ENCODE measurements around the gene CD99.

Gene CD99

DNA sequence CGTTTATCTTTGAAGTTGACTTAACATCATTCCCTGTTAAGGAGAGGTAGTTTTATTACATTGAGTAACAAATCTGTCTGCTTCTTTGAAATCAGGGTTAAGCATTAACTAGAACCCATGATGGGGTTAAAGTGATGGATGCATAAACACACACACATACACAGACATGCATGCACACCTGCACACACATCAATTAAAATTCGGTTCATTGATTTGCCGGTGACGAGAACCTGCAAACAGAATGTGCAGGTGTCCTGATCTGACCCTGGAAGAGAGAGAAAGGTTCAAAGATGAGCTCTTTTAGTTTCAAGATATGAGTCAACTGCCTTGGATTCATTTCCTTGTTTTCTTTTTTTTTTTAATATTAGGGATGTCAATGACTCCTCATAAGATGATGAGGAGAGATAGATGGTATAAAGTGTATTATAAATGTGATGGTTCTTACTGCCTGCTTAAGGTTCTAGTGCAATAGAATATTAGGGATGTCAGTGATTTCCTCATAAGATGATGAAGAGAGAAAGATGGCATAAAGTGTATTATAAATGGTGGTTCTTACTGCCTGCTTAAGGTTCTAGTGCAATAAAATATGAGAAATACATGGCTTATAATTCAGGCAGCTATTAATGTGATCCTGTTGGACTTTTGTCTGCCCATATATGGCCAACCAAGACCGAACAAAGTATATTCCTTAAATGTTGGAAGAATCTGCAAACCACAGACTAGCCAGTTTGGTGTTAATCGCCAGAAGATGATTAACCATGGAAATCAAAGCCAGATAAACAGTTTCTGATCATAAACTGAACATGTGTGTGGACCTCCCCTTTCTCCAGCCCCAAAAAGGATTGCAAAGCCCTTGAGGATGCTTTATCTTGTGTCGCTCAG, 14.1 kb upstream of the CD99 start:
- no peak for DNase-seq (ENCODE audit: low spot score)

DNA sequence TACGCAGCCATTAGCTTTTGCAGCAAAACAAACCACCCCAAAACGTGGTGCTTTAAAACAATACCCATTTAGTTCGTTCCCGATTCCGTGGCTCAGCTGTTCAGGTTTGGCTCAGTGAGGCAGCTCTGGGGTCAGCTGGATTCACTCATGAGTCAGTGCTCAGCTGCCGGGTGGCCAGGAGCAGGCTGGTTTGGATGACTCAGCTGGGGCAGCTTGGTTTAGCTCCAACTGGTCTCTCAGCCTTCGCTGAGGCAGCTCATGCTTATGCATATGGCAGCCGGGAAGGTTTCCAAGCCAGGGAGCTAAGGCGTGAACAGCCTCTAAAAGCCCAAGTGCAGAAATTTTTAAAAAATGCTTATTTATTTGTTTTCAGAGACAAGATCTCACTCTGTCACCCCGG, 13.3 kb upstream of the CD99 start:
- DNase-seq (ENCODE audit: low spot score): no peak

DNA sequence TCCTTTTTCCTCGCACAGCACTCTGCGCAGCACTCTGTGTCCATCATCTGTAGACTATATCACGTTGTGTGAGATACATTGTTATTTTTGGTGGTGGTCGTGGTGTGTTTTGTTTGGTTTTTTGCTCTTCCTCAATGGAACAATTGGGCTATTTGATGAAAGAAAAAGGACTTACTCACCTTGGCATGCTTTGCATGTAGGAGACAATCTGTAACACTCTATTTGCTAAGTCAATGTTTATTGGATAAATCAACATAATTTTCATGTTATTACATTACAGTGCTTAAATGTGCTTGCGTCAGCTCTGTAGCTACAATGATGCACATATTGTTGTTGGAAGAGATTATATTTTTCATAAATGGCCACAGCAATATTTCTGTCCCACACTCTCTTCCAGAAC, 12.5 kb upstream of the CD99 start:
- DNase-seq (ENCODE audit: low spot score): no peak

DNA sequence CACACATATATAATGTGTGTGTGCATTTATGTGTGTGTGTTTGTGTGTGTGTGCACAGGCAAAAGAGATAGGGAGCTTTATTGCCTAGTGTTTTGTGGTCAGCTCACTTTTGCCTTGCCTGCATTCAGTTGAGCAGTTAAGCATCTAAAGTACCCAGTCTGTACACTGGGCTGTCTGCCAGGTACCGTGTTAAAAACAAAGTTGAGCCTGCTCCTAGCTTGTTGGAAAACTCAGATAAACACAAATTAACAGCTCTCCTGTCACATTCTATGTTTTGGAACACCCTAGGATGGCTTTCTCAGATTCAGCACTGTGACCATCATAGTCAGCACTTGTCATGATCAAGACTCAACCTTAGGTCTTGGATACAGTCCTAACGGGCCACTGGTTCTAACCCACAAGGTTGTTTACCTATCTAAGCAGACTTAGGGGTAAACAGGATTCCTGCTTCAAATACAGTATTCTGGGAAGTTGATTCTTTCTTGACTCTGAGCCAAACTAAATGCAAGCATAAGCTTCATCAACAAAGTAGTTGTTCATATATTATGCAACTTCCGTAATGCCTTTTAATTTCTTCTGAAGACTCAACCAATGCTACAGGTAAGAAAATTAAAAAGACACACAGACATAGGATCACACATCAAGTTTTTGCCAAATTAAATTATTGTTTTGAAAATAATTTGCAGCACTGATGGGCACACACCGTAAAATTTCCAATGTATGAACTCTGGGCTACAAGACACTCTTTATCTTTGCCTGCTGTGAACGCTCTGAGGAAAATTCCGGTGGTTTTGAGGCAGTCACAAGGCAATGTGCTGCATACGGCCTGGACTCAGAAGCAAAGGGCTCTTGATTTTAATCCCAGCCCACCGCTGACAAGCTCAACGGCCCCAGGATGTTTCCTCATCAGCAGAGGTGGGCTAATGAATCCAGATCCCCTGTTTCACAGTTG, 11.3 kb upstream of the CD99 start:
- no peak for DNase-seq (ENCODE audit: low spot score)

DNA sequence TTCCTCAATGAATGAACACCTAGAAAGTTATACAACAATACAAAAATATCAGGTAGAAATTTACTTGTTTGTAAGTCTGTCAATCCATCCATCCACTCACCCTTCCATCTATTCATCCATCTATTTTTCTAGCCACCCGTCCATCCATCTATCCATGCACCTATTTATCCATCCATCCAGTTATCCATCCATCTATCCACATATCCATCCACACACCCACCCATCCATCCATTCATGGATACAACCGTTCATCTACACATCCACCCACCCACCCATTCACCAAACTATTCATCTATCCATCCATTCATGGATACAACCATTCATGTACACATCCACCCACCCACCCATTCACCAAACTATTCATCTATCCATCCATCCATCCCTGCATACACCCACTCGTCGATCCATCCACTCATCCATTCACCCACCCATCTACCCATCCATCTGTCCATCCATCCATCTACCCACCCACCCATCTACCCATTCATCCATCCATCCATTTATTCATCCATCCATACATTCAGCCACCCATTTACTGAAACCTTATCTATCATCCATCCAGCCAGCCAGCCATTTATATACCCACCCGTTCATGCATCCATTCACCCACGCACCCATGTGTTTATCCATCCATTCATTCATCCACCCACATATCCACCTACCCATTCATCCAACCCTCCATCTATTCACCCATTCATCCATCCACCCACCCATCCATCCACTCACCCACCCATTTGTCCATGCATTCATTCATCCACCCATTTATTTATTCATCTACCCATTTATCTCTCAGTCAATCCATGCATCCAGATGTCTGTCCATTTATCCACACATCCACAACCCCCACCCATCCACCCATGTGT, 10.4 kb upstream of the CD99 start:
- no peak for DNase-seq (ENCODE audit: low spot score)

DNA sequence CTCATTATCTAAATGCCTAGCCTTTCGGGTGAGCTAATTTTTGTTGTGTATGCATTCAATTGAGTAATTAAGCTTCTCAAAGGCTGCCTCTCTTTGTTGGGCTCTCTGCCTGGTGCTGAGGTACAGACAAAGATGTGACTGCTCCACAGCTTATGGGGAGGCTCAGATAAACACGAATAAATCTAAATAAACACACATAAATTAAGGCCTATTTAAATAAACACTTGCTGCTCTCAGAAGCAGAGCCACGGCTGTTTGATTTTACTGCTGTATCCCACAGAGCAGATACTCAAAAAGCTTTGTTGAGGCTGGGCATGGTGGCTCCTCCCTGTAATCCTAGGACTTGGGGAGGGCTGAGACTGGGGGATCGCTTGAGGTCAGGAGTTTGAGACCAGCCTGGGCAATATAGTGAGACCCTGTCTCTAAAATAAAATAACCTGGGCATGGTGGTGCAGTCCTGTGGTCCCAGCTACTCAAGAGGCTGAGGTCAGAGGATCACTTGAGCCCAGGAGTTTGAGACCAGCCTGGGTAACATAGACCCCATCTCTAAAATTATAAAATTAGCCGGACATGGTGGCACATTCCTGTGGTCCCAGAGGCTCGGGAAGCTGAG, 8.4 kb upstream of the CD99 start:
- no peak for DNase-seq (ENCODE audit: low spot score)

DNA sequence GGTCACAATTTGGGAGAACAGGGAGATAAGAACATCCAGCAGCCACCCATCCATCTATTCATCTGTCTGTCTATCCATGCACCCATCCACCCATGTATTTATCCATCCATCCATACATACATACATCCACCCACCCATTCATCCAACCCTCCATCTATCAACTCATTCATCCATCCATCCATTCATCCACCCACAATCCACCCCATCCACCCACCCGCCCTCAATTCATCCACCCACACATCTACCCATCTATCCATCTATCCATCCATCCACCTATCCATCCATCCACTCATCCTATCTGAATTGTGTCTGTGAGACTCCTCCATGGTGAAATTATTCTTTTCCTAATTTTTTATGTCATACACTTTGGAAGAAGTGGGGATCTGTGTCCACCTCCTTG, 6.8 kb upstream of the CD99 start:
- DNase-seq (ENCODE audit: low spot score): no peak

DNA sequence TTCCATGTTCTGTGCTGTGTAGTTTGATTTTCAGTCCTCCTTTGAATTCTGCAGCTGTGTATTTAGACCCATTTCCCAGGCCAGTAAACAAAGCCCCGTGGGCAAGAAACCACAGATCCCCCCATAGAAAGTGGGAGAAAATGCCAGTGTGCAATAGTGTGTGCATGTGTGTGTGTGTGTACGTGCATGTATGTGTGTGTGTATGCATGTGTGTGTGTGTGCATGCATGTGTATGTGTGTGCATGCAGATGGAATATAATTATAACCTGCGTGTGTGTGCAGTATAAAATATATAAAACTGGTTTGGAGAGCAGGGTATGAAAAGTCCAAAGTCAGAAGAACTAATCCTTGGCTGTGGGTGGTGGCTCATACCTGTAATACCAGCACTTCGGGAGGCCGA, 5.2 kb upstream of the CD99 start:
- no peak for DNase-seq (ENCODE audit: low spot score)

DNA sequence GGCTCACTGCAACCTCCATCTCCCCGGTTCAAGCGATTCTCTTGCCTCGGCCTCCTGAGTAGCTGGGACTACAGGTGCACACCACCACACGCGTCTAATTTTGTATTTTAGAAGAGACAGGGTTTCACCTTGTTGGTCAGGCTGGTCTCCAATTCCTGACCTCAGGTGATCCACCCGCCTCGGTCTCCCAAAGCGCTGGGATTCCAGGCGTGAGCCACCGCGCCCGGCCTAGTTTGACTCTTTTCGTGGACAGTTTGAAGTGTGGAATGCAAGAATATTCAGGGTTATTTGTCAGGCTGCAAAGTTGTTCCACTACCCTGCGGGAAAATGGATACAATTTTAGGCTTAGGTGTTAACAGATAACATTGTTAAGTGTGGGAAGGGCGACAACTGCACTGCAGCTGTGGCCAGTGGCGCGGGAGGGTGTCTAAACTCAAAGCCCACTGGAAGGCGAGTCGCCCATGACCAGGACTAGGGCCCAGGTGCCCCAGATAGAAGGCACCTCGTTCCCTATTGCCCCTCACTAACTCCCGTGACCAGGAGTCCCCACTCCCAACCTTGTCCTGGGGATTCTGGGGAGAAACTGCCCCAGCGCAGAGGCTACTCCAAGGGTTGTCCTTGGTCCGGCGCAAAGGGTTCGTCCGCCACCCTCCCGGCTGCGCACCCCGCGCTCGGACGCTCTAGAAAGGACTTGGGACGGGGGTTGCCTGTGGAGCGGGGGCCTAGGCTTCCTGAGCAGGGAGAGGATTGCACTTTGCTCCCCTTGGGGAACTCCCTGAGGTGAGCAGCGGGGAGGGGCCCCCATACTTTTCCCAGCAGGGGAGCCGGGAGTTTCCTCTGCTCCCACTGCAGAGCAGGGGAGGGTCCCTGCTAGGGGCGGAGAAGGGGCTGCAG, 1.1 kb upstream of the CD99 start:
- no peak for DNase-seq (ENCODE audit: low spot score)

DNA sequence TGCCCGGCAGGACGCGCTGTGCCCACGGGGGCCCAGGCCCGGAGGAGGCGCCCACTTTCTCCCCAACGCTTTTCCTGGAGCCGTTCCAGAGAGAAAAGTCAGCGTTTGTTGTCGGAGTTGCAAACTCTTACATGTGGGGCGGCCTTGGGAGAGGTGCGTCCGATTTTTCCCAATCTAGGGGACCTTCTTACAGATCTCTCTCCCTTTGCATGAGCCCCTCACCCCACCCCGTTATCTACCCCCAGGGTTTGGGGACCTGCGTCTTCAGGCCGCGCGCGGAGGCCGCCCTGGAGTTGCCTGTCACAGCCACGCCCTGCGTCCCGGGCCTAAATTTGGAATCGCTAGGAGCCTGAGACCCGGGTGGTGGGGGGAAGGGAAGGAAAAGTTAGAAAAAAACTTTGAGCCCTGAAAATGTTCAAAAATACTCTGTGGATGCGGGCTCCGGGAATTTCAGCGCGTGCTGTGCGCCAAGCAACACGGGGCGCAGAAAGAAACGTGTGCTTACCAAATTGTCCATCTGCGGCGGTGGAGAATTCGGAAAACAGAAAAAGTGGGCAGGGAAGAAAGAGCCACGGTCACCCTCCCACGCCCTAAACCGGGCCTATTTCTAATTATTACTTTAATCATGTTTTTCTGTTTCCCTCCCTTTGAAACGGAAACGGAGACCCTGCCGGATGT, 587 bp downstream of the CD99 start:
- no peak for DNase-seq (ENCODE audit: low spot score)

DNA sequence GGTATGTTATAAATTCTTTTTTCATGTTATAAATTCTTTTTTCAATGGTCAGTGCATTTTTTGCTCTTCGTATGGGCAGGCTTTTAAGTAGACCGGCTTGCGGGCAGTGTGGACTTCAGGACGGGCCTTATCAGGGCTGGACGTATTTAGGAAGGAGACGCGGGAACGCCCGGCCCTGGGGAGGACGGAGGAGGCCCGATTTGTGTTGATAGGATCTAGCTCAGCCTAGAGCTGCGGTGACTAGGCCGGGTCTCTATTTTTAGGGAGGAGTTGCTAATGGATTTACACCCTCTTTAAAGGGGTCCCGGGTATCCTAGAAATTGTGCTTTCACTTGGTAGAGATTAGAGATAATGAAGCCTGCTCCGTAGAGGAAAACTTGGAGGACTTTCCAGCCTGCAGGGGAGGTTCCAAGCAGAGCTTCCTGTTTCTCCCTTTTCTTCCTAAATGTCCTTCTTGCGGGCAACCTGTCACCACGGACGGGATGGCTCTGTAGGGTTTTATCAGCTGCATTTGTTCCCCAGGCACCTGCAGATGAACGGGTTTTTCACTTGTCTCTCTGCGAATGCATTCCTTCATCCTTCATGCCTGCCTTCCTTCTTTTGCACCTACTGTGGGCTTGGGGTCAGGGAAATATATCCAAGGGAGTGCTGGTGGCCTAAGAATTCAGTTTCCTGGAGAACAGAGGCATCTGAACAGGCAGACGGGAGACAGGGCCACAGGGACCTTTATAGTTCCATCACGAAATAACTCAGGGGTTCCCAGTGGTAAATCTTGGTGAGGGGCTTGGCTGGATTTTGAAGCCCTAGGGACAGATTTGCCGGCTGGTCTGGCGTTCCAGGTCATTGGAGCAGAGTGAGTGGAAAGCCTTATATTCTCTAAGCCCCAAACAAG, 1.4 kb downstream of the CD99 start:
- DNase-seq (ENCODE audit: low spot score): no peak

DNA sequence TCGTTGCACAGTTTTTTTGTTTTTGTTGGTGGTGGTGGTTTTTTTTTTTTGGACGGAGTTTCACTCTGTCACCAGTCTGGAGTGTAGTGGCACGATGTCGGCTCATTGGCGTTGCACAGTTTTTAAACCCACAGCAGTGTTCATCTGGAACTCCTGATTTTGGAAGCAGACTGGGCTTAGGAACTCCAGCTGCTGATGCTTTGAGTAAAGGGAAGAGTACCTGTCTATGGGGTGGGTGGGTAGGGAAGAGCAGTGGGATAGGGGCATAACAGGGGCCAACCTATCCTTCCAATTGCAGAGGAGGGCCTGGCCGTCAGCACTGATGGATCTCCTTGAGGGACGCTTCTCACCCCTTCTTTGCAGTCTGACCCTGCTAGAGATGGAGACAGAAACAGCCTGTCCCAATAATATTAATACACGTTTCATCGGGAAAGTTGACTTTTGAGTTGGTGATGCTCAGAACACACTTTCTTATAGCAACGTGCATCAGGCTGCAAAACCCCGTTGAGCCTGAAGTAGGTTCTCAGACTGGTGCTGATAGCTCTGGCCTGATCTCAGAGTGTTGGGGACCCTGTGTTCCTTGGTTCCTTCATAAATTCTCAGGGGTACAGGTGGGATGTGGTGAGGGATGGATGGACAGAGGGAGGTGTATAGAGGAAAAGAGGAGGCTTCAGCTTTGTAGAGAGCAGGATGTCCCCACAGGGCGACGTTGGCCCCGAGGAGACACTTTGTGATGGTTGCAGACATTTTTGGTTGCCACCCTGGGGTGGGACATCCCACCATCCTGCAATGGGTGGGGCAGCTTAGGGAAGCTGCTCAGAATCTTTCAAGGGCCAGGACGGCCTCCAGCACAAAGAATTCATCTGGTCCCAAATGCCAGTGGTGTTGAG, 2.3 kb downstream of the CD99 start:
- DNase-seq (ENCODE audit: low spot score): no peak

DNA sequence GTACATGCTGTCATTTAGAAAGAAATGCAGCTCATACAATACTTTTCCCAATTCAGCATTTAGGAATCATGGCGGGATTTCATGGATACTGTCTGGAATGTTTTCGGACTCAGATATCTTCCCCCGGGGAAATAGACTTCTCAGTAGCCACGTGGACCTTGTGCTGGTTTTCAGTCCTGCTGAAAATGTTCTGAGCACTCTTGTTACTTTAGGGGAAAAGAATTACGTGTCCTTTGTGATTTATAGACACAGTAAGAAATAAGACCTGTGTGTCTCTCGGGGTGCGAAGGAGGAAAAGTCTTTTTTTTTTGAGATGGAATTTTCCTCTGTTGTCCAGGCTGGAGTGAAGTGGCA, 3.8 kb downstream of the CD99 start:
- no peak for DNase-seq (ENCODE audit: low spot score)

DNA sequence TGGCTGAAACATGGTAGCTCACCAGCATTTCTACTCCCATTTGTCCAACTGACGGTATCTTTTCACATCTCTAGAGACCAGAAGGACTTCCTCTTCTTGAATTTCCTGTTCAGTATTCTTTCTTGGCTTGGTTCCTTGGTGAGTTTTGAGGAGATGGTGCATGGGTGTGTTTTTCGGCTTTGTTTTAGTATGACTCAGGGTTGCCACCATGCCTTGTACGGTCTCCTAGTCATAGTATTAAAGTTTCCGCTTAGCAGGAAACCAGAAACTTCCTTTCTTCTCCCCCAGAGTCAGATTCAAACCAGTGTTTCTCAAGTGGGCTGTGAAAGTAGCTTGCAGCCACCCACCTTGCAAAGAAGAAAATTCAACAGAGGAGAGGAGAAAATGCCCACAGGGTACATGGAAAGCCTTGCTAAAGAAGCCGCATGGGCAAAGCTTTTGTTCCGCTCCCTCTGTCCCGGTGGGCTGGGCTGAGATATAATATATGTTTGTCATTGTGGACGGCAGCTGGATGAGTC, 5.7 kb downstream of the CD99 start:
- DNase-seq (ENCODE audit: low spot score): peak; percentile 92

DNA sequence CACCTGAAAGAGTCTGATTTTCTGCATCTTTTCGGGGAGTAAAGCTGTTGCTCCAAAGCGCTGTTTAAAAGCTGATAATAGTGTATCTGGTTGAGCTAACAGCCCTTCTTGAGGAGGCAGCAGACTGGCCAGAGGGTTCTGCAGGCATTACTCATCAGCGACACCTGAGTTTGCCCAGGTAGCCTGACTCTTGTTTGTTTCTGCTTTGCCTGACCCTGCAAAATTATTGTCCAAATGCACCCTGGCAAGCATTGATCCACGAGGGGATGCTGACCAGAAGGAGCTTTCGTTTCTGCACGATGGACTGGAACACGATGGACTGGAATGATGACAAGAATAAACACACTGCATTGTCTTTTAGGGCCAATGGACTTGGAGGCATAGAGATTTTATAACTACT, 6.2 kb downstream of the CD99 start:
- no peak for DNase-seq (ENCODE audit: low spot score)

DNA sequence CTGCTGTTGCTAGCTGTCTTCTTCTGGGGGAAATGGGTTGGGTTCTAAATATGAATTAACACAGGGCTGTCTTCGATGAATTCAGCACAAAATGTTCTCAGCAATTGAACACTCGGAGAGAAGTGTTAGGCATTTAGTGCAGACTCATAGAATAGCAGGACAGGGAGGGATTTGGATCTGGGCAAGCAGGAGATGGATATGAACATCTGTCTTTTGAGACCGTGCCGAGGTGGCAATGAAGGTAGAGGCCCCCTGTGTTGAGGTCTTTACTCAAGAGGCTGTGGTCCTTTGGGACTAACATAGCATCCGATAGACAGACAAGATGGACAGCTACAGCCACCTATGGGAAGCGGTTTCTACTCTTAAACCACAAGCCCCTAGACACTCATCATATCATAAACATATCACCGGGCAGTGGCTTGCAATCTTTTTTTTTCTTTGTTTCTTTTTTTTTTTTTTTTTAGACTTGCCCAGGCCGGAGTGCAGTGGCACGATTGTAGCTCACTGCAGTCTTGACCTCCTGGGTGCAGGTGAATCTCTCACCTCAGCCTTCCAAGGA, 6.7 kb downstream of the CD99 start:
- no peak for DNase-seq (ENCODE audit: low spot score)

DNA sequence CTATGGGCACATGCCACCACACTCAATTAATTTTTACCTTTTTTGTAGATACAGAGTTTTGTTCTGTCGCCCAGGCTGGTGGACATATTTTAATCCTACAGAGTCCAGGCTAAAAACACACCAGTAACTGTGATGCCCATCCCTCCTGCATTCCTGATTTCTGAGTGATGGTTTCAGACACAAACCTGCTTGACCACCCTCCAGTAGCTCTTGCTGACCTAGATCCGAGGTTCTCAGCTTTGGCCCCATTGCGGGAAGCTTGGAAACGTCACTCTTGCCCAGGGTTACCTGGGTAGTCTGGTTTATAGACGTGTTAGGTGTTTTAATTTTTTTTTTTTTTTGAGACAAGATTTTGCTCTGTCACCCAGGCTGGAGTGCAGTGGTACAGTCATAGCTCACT, 7.5 kb downstream of the CD99 start:
- no peak for DNase-seq (ENCODE audit: low spot score)

DNA sequence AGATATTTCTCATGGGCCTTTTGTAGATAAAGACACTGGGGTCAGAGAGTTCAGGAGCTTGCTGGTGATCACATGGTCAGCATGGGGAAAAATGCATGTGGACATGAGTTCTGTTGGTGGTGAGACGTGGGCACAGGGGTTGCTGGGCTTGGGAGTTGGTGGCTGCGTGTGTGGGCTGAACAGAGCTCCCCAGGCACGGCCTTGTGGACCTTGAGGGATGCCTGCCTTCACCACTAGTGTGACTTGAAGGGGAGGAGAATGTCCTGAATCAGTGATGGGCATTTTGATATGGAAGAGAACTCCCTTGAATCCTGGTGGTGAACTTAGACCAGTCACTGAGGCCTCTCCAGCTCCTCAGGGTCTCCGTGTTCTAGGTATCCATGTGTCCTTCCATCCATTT, 8.9 kb downstream of the CD99 start:
- no peak for DNase-seq (ENCODE audit: low spot score)

Data from activated CD4-positive, alpha-beta T cell treated with anti-CD3 and anti-CD28 coated beads, Interleukin-2, Interleukin-4, amounts not matched to agents 100 ng/mL and 50 ng/mL, durations not matched to agents 16 hours and 8 hours (primary cell).